Measurements from ENCODE around the gene SYT7. TPM values are rescaled to one million over a fixed set of nuclear protein-coding genes. Genes with fewer than 3 reads are reported as not detected.
A peak's percentile ranks its signal among the peaks of the same experiment; 100 is the strongest.

SYT7 gene
- total RNA-seq, 1 donor: 3.6 TPM

- Histone ChIP-seq H3K27me3 (ENCODE audit: insufficient read depth, low read length) (peaks cover 28% of the 10 kb centered on the region), H3K27ac (ENCODE audit: low read depth, low read length) (no peak overlapping the region), H3K9me3 (ENCODE audit: low read depth, low read length) (no peaks in the 10 kb centered on the region), H3K4me2 (ENCODE audit: insufficient read depth, low read length) (no peak overlapping the region), H3K4me1 (ENCODE audit: insufficient read depth, low read length) (peaks cover 21% of the 10 kb centered on the region), H2AFZ (ENCODE audit: low read length) (no peak overlapping the region), H3K4me3 (ENCODE audit: insufficient read depth, low read length) (no peak overlapping the region), H3K36me3 (ENCODE audit: insufficient read depth, low read length) (no peaks in the 10 kb centered on the region), H4K20me1 (ENCODE audit: insufficient read depth, low read length) (no peaks in the 10 kb centered on the region), H3K79me2 (ENCODE audit: insufficient read depth, low read length) (no peaks in the 10 kb centered on the region)
- TF ChIP-seq CTCF (IDR thresholded peaks at IDR 0.05; ENCODE audit: extremely low read depth, low read depth, low read length): no peak
- DNase-seq (ENCODE audit: insufficient read length, low spot score, missing footprints): no peak
Observed at GRCh38 chr11:61585115-61585514, 4.2 kb upstream of the SYT7 start.

GRCh38 chr11:61581931-61582330, 1.1 kb upstream of the SYT7 start:
- peaks cover 43% of the 10 kb centered on the region for H3K27me3 ChIP-seq (ENCODE audit: insufficient read depth, low read length)
- TF ChIP-seq CTCF (IDR thresholded peaks at IDR 0.05; ENCODE audit: extremely low read depth, low read depth, low read length): no peak
- no peaks in the 10 kb centered on the region for H3K79me2 ChIP-seq (ENCODE audit: insufficient read depth, low read length)
- no peak overlapping the region for H2AFZ ChIP-seq (ENCODE audit: low read length)
- no peaks in the 10 kb centered on the region for H3K9me3 ChIP-seq (ENCODE audit: low read depth, low read length)
- peaks cover 6% of the 10 kb centered on the region for H4K20me1 ChIP-seq (ENCODE audit: insufficient read depth, low read length)
- H3K4me1 ChIP-seq (ENCODE audit: insufficient read depth, low read length): peaks cover 4% of the 10 kb centered on the region
- no peaks in the 10 kb centered on the region for H3K36me3 ChIP-seq (ENCODE audit: insufficient read depth, low read length)
- H3K27ac ChIP-seq (ENCODE audit: low read depth, low read length): no peak overlapping the region
- DNase-seq (ENCODE audit: insufficient read length, low spot score, missing footprints): no peak
- H3K4me3 ChIP-seq (ENCODE audit: insufficient read depth, low read length): no peak overlapping the region
- no peak overlapping the region for H3K4me2 ChIP-seq (ENCODE audit: insufficient read depth, low read length)

- H3K4me2 ChIP-seq (ENCODE audit: insufficient read depth, low read length): peak overlapping the region; percentile 64
- no peak for TF ChIP-seq CTCF (IDR thresholded peaks at IDR 0.05; ENCODE audit: extremely low read depth, low read depth, low read length)
- no peaks in the 10 kb centered on the region for H3K36me3 ChIP-seq (ENCODE audit: insufficient read depth, low read length)
- H3K9me3 ChIP-seq (ENCODE audit: low read depth, low read length): no peaks in the 10 kb centered on the region
- peak overlapping the region; percentile 63 for H3K4me3 ChIP-seq (ENCODE audit: insufficient read depth, low read length)
- H2AFZ ChIP-seq (ENCODE audit: low read length): no peak overlapping the region
- no peak overlapping the region for H3K27ac ChIP-seq (ENCODE audit: low read depth, low read length)
- peaks cover 6% of the 10 kb centered on the region for H4K20me1 ChIP-seq (ENCODE audit: insufficient read depth, low read length)
- H3K4me1 ChIP-seq (ENCODE audit: insufficient read depth, low read length): peaks cover 4% of the 10 kb centered on the region
- H3K79me2 ChIP-seq (ENCODE audit: insufficient read depth, low read length): no peaks in the 10 kb centered on the region
- DNase-seq (ENCODE audit: insufficient read length, low spot score, missing footprints): no peak
- H3K27me3 ChIP-seq (ENCODE audit: insufficient read depth, low read length): peaks cover 41% of the 10 kb centered on the region
Observed at GRCh38 chr11:61580271-61580888, 496 bp downstream of the SYT7 start.

GRCh38 chr11:61579676-61580270, 1.1 kb downstream of the SYT7 start:
- no peak for TF ChIP-seq CTCF (IDR thresholded peaks at IDR 0.05; ENCODE audit: extremely low read depth, low read depth, low read length)
- Histone ChIP-seq H3K4me3 (ENCODE audit: insufficient read depth, low read length) (peak overlapping the region; percentile 63), H3K27me3 (ENCODE audit: insufficient read depth, low read length) (peaks cover 43% of the 10 kb centered on the region), H3K79me2 (ENCODE audit: insufficient read depth, low read length) (no peaks in the 10 kb centered on the region), H3K27ac (ENCODE audit: low read depth, low read length) (no peak overlapping the region), H3K9me3 (ENCODE audit: low read depth, low read length) (no peaks in the 10 kb centered on the region), H3K4me1 (ENCODE audit: insufficient read depth, low read length) (peaks cover 4% of the 10 kb centered on the region), H4K20me1 (ENCODE audit: insufficient read depth, low read length) (peaks cover 6% of the 10 kb centered on the region), H2AFZ (ENCODE audit: low read length) (no peak overlapping the region), H3K4me2 (ENCODE audit: insufficient read depth, low read length) (peak overlapping the region; percentile 64), H3K36me3 (ENCODE audit: insufficient read depth, low read length) (no peaks in the 10 kb centered on the region)
- no peak for DNase-seq (ENCODE audit: insufficient read length, low spot score, missing footprints)
